ENCODE measurements around the gene TOMM40L.
A peak's percentile ranks its signal among the peaks of the same experiment; 100 is the strongest.

The TOMM40L gene

GRCh38 chr1:161225534-161226319 is at the start of gene TOMM40L:
Gene TOMM40L (plus strand): TSS chr1:161226060. CDS start chr1:161226490, 430 bp downstream.
- DNase-seq = peak; percentile 79

- DNase-seq = no peak
These were observed 49.3 kb upstream of the TOMM40L start for GRCh38 chr1:161176468-161177111.

GRCh38 chr1:161177112-161177935 is 48.5 kb upstream of the TOMM40L start, which contains the start of gene B4GALT3:
Gene B4GALT3 (minus strand): TSS chr1:161177507. CDS start chr1:161176060, 1,447 bp downstream.
- DNase-seq = peak; percentile 98

GRCh38 chr1:161177936-161178244 is 48.0 kb upstream of the TOMM40L start:
- no peak for DNase-seq

- DNase-seq = no peak
These were observed 46.2 kb upstream of the TOMM40L start for GRCh38 chr1:161179698-161180097.

GRCh38 chr1:161180639-161181038 is 45.2 kb upstream of the TOMM40L start:
- no peak for DNase-seq

GRCh38 chr1:161182214-161182613 is 43.6 kb upstream of the TOMM40L start:
- DNase-seq = peak; percentile 43

GRCh38 chr1:161185282-161185682 is 40.6 kb upstream of the TOMM40L start:
- DNase-seq = peak; percentile 53

GRCh38 chr1:161185732-161186311 is 40.0 kb upstream of the TOMM40L start:
- DNase-seq = no peak

- no peak for DNase-seq
These were observed 38.5 kb upstream of the TOMM40L start for GRCh38 chr1:161187311-161187710.

GRCh38 chr1:161188381-161188780 is 37.5 kb upstream of the TOMM40L start:
- no peak for DNase-seq

GRCh38 chr1:161189036-161189435 is 36.8 kb upstream of the TOMM40L start:
- DNase-seq = no peak

- DNase-seq = no peak
These were observed 34.8 kb upstream of the TOMM40L start for GRCh38 chr1:161190962-161191521.

- DNase-seq = no peak
These were observed 33.9 kb upstream of the TOMM40L start for GRCh38 chr1:161191971-161192370.

GRCh38 chr1:161192476-161193465 is 33.1 kb upstream of the TOMM40L start:
- DNase-seq = peak; percentile 57

- no peak for DNase-seq
These were observed 32.2 kb upstream of the TOMM40L start for GRCh38 chr1:161193561-161194235.

GRCh38 chr1:161195171-161195570 is 30.7 kb upstream of the TOMM40L start:
- no peak for DNase-seq

GRCh38 chr1:161196111-161196510 is 29.7 kb upstream of the TOMM40L start:
- DNase-seq = no peak

- no peak for DNase-seq
These were observed 29.1 kb upstream of the TOMM40L start for GRCh38 chr1:161196521-161197451.
